Ovary (tissue), 3 donors: Measurements from ENCODE around the gene UBE2N.

ENCODE experiments used
- EP300 ChIP-seq: sonication (generic); formaldehyde crosslinking; IDR thresholded peaks from one replicate; pipeline ENCODE4 v1.6.1; 2017; ENCODE audit warnings: antibody characterized with exemption
- POLR2A ChIP-seq: fragments of 450-650 bp; IDR thresholded peaks from one replicate; pipeline ENCODE4 v1.6.1; 2017; ENCODE audit warnings: antibody characterized with exemption, mild to moderate bottlenecking, moderate library complexity
- TF ChIP-seq, protein P1 (sequence below), 3 donors: fragments of 450-650 bp in 2 of 3; fragments of 200-600 bp in 1 of 3; IDR thresholded peaks; one replicate each; pipeline versions ENCODE4 v1.5.1 to v1.8.0; 2016 to 2022; ENCODE audit warnings: antibody characterized with exemption in 3 of 3, mild to moderate bottlenecking in 1 of 3
- donor health status: DM: no; HTN: no; CAD: no.

DNA sequence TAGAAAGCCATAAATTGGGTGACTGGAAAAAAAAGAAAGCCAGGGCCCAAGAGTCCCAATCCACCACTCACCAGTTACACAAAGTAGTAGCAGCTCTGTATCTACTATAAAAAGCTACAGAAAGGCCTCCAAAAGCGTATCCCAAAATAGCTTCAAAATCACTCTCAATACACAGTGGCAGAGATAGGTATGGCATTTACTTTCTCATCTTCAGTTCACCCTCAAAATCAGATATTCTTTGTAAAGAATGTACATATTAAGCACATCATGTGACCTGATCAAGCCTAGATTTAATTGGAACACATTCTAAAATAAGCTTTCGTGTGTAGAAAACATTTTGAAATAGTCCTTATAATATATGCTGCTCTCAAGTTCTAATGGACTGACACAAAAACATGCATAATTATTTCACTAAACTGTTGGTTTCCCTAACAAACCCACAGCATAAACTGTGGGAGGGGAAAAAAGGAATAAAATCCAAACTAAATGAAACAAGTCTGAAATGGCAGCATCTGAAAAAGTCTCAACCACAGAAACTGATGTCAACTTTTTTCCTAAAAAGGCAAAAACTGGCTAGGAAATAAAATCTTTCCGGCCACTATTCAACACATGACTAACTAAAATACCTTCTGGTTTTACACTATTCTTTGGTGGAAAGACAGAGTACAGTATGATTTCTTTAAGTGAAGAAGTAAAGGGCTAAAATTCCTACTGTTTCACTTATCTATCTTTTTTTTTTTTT lies 25.9 kb downstream of the UBE2N start:
- TF ChIP-seq, protein P1, sequence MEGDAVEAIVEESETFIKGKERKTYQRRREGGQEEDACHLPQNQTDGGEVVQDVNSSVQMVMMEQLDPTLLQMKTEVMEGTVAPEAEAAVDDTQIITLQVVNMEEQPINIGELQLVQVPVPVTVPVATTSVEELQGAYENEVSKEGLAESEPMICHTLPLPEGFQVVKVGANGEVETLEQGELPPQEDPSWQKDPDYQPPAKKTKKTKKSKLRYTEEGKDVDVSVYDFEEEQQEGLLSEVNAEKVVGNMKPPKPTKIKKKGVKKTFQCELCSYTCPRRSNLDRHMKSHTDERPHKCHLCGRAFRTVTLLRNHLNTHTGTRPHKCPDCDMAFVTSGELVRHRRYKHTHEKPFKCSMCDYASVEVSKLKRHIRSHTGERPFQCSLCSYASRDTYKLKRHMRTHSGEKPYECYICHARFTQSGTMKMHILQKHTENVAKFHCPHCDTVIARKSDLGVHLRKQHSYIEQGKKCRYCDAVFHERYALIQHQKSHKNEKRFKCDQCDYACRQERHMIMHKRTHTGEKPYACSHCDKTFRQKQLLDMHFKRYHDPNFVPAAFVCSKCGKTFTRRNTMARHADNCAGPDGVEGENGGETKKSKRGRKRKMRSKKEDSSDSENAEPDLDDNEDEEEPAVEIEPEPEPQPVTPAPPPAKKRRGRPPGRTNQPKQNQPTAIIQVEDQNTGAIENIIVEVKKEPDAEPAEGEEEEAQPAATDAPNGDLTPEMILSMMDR (IDR thresholded peaks at IDR 0.05), result no peak
- TF ChIP-seq EP300 (no peak), POLR2A (no peak)
